Stomach (tissue), 4 donors: Measurements from ENCODE around the gene IL1RAPL2.

ENCODE experiments used
- EP300 ChIP-seq: sonication (generic); formaldehyde crosslinking; IDR thresholded peaks from one replicate; pipeline ENCODE4 v1.6.1; 2017; ENCODE audit warnings: antibody characterized with exemption
- POLR2A ChIP-seq, 4 donors: fragments of 450-650 bp; IDR thresholded peaks; one replicate each; pipeline ENCODE4 v1.6.1; 2016; ENCODE audit warnings: antibody characterized with exemption in 4 of 4, control low read depth in 2 of 4, mild to moderate bottlenecking in 1 of 4, moderate library complexity in 1 of 4
- TF ChIP-seq, protein P1 (sequence below), 7 experiments: fragments of 450-650 bp in 4 of 7; fragments of 200-600 bp in 3 of 7; sonication (generic) in 3 of 7; IDR thresholded peaks; one replicate each; pipeline ENCODE4 v1.5.1; 2016 to 2019; ENCODE audit warnings: antibody characterized with exemption in 7 of 7, control low read depth in 2 of 7, mild to moderate bottlenecking in 1 of 7

DNA sequence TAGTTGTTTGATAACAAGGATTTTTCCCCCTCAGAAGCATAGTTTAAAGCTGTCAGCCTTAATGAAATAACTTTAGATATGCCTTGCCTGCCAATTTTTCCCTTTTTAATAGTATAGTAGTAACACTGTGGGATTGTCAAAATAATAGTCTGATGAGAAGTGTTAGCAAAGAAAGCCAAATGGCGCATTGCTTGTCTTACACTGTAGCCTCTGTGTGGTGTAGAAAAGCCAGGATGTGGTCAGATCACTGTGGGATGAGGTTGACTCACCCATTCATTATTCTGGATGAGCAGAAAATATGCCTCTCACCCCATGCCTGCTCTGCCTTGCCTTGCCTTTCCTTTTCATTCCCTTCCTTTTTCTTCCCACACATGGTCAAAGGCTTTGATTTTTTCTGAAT is 998.5 kb downstream of the IL1RAPL2 start:
- TF ChIP-seq, protein P1, sequence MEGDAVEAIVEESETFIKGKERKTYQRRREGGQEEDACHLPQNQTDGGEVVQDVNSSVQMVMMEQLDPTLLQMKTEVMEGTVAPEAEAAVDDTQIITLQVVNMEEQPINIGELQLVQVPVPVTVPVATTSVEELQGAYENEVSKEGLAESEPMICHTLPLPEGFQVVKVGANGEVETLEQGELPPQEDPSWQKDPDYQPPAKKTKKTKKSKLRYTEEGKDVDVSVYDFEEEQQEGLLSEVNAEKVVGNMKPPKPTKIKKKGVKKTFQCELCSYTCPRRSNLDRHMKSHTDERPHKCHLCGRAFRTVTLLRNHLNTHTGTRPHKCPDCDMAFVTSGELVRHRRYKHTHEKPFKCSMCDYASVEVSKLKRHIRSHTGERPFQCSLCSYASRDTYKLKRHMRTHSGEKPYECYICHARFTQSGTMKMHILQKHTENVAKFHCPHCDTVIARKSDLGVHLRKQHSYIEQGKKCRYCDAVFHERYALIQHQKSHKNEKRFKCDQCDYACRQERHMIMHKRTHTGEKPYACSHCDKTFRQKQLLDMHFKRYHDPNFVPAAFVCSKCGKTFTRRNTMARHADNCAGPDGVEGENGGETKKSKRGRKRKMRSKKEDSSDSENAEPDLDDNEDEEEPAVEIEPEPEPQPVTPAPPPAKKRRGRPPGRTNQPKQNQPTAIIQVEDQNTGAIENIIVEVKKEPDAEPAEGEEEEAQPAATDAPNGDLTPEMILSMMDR (IDR thresholded peaks at IDR 0.05): no peak
- TF ChIP-seq EP300: no peak
- TF ChIP-seq POLR2A (IDR thresholded peaks at IDR 0.05): no peak
